C4-2B (cell line): ENCODE results near the gene SP110.

Experiments
- ZFX ChIP-seq: fragments of 450-650 bp; IDR thresholded peaks from 2 replicates; pipeline ENCODE4 v1.6.1; 2017
- TF ChIP-seq, protein P1 (sequence below): fragments of 450-650 bp; conservative IDR thresholded peaks from 2 replicates; pipeline ENCODE4 v1.5.1; 2017; ENCODE audit warnings: mild to moderate bottlenecking

DNA sequence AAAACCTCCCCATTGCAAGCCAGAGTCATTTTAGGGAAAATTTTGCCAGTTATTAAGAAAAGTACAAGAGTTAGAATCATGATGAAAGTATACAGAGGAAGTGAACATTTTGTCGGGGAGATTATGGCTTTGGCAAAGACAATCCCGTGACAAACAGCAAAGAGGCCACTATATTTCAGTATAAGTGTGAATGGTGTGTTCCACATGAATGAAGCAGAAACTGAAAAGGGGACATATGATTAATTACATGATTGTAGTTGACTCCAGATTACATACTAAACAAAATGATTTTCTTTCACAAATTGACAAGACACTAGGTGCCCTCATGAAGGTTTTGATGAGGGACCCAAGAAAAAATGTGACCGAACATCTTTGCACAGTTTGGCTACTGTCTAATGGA is 47.8 kb upstream of the SP110 start:
- TF ChIP-seq, protein P1, sequence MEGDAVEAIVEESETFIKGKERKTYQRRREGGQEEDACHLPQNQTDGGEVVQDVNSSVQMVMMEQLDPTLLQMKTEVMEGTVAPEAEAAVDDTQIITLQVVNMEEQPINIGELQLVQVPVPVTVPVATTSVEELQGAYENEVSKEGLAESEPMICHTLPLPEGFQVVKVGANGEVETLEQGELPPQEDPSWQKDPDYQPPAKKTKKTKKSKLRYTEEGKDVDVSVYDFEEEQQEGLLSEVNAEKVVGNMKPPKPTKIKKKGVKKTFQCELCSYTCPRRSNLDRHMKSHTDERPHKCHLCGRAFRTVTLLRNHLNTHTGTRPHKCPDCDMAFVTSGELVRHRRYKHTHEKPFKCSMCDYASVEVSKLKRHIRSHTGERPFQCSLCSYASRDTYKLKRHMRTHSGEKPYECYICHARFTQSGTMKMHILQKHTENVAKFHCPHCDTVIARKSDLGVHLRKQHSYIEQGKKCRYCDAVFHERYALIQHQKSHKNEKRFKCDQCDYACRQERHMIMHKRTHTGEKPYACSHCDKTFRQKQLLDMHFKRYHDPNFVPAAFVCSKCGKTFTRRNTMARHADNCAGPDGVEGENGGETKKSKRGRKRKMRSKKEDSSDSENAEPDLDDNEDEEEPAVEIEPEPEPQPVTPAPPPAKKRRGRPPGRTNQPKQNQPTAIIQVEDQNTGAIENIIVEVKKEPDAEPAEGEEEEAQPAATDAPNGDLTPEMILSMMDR: no peak
- TF ChIP-seq ZFX: no peak
